Activated naive CD4-positive, alpha-beta T cell treated with anti-CD3 and anti-CD28 coated beads, Interleukin-2, amount 50 U/mL, for 16 hours (primary cell): ENCODE measurements around the gene SIRT5.

Experiments used
- DNase-seq: peaks from one replicate; pipeline ENCODE4 v3.0.0-alpha.2; 2020

SIRT5 gene

GRCh38 chr6:13590574-13591153, 16.3 kb downstream of the SIRT5 start:
- DNase-seq, result no peak

- no peak for DNase-seq
Observed at GRCh38 chr6:13591205-13591921, 17.0 kb downstream of the SIRT5 start.

- DNase-seq, result no peak
Observed at GRCh38 chr6:13593103-13593502, 18.7 kb downstream of the SIRT5 start.

- no peak for DNase-seq
Observed at GRCh38 chr6:13593720-13594119, 19.3 kb downstream of the SIRT5 start.

GRCh38 chr6:13597073-13597472, 22.7 kb downstream of the SIRT5 start:
- DNase-seq, result no peak

- no peak for DNase-seq
Observed at GRCh38 chr6:13600036-13600435, 25.6 kb downstream of the SIRT5 start.

- DNase-seq, result no peak
Observed at GRCh38 chr6:13604135-13604534, 29.7 kb downstream of the SIRT5 start.

- DNase-seq, result no peak
Observed at GRCh38 chr6:13604546-13605416, 30.4 kb downstream of the SIRT5 start.

- no peak for DNase-seq
Observed at GRCh38 chr6:13605634-13606033, 31.2 kb downstream of the SIRT5 start.

- DNase-seq, result no peak
Observed at GRCh38 chr6:13611715-13612114, 37.3 kb downstream of the SIRT5 start.

- no peak for DNase-seq
Observed at GRCh38 chr6:13613029-13613594, 38.7 kb downstream of the SIRT5 start.

- no peak for DNase-seq
Observed at GRCh38 chr6:13614126-13614925, 39.9 kb downstream of the SIRT5 start.

GRCh38 chr6:13614926-13615791, 40.8 kb downstream of the SIRT5 start, which contains the start of gene NOL7:
Gene NOL7, plus strand, starts transcription at chr6:13615335. Its CDS starts 24 bp downstream, at chr6:13615359.
- peak; percentile 98 for DNase-seq

GRCh38 chr6:13615792-13616120, 41.4 kb downstream of the SIRT5 start:
- DNase-seq, result peak; percentile 56

GRCh38 chr6:13617066-13617465, 42.7 kb downstream of the SIRT5 start:
- no peak for DNase-seq

- no peak for DNase-seq
Observed at GRCh38 chr6:13624871-13625288, 50.5 kb downstream of the SIRT5 start.

- DNase-seq, result no peak
Observed at GRCh38 chr6:13629459-13630116, 55.2 kb downstream of the SIRT5 start.

- DNase-seq, result no peak
Observed at GRCh38 chr6:13630499-13630898, 56.1 kb downstream of the SIRT5 start.

- DNase-seq, result no peak
Observed at GRCh38 chr6:13633343-13633742, 58.9 kb downstream of the SIRT5 start.

GRCh38 chr6:13635948-13636658, 61.7 kb downstream of the SIRT5 start:
- no peak for DNase-seq
